WERI-Rb-1 (cell line): ENCODE data around the gene ZNF618.

Experiments used
- DNase-seq: peaks from one replicate; pipeline ENCODE4 v3.0.0-alpha.2; 2020
- H3K27ac ChIP-seq: fragments of 250-450 bp; sonication (Bioruptor Pico); 2 replicates; pipeline ENCODE4 v1.5.1; 2020; ENCODE audit warnings: mild to moderate bottlenecking, moderate library complexity
- H3K27me3 ChIP-seq: fragments of 250-450 bp; sonication (Bioruptor Pico); 2 replicates; pipeline ENCODE4 v1.5.1; 2021; ENCODE audit warnings: mild to moderate bottlenecking, low read depth, moderate library complexity; ENCODE audit not compliant: insufficient read depth, severe bottlenecking
- H3K36me3 ChIP-seq: fragments of 250-450 bp; sonication (Bioruptor Pico); 2 replicates; pipeline ENCODE4 v1.5.1; 2020; ENCODE audit warnings: mild to moderate bottlenecking, moderate library complexity
- H3K4me3 ChIP-seq: 2 replicates; pipeline ENCODE4 v1.5.1; 2011; ENCODE audit warnings: low read depth, mild to moderate bottlenecking, control low read depth, low read length
- H3K9me3 ChIP-seq: fragments of 250-450 bp; sonication (Bioruptor Pico); 2 replicates; pipeline ENCODE4 v1.5.1; 2021; ENCODE audit warnings: mild to moderate bottlenecking, moderate library complexity; ENCODE audit not compliant: severe bottlenecking
- CTCF ChIP-seq: IDR thresholded peaks from 2 replicates; pipeline ENCODE4 v1.5.1; 2011; ENCODE audit warnings: low read depth, mild to moderate bottlenecking, control low read depth, inconsistent platforms, low read length

Gene ZNF618

DNA sequence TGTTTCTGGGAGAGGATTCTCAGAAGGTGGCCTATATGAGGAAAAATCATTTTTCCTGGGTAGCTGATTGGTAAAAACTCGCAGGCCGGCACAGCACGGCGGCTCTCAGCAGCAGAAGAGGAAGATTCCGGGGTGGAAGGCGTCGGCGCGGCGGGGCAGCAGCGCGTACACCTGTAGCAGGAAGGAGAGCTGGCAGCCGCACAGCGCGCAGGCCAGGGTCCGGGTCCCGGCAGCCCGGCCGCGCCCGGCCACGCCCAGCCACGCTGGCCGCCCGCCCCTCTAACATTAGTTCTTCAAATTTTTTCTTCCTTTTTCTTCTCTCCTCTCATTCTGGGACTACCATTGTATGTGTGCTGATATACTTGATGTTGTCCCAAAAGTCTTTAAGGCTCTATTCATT lies 24.8 kb upstream of the ZNF618 start:
- Histone ChIP-seq H3K9me3 (peaks cover 25% of the 10 kb centered on the region), H3K4me3 (no peak overlapping the region), H3K27me3 (peaks cover 9% of the 10 kb centered on the region), H3K27ac (no peak overlapping the region), H3K36me3 (no peaks in the 10 kb centered on the region)
- no peak for TF ChIP-seq CTCF
- no peak for DNase-seq

GRCh38 chr9:113851873-113852272 lies 24.2 kb upstream of the ZNF618 start:
- no peak for TF ChIP-seq CTCF
- Histone ChIP-seq H3K27me3 (peaks cover 9% of the 10 kb centered on the region), H3K27ac (no peak overlapping the region), H3K4me3 (no peak overlapping the region), H3K36me3 (no peaks in the 10 kb centered on the region), H3K9me3 (peaks cover 21% of the 10 kb centered on the region)
- DNase-seq: no peak

- Histone ChIP-seq H3K27ac (no peak overlapping the region), H3K36me3 (no peaks in the 10 kb centered on the region), H3K9me3 (peaks cover 19% of the 10 kb centered on the region), H3K27me3 (peaks cover 15% of the 10 kb centered on the region), H3K4me3 (no peak overlapping the region)
- DNase-seq: peak; percentile 27
- peak; percentile 81 for TF ChIP-seq CTCF
These were observed 22.8 kb upstream of the ZNF618 start for GRCh38 chr9:113853333-113853732.

- peaks cover 19% of the 10 kb centered on the region for H3K9me3 ChIP-seq
- H3K36me3 ChIP-seq: no peaks in the 10 kb centered on the region
- H3K4me3 ChIP-seq: no peak overlapping the region
- no peak overlapping the region for H3K27ac ChIP-seq
- TF ChIP-seq CTCF: no peak
- peaks cover 15% of the 10 kb centered on the region for H3K27me3 ChIP-seq
- DNase-seq: no peak
These were observed 21.8 kb upstream of the ZNF618 start for GRCh38 chr9:113854310-113854709.

- DNase-seq: no peak
- no peak overlapping the region for H3K4me3 ChIP-seq
- H3K36me3 ChIP-seq: no peaks in the 10 kb centered on the region
- H3K27me3 ChIP-seq: peaks cover 22% of the 10 kb centered on the region
- no peak overlapping the region for H3K27ac ChIP-seq
- peaks cover 4% of the 10 kb centered on the region for H3K9me3 ChIP-seq
- no peak for TF ChIP-seq CTCF
These were observed 18.2 kb upstream of the ZNF618 start for GRCh38 chr9:113857875-113858274.

- DNase-seq: no peak
These were observed 17.8 kb upstream of the ZNF618 start for GRCh38 chr9:113858282-113858681.

More at GRCh38 chr9:113858282-113858681, 17.8 kb upstream of the ZNF618 start:
- Histone ChIP-seq H3K27me3 (peaks cover 22% of the 10 kb centered on the region), H3K4me3 (no peak overlapping the region), H3K36me3 (no peaks in the 10 kb centered on the region), H3K9me3 (peaks cover 4% of the 10 kb centered on the region), H3K27ac (no peak overlapping the region)
- TF ChIP-seq CTCF: no peak
